H9 (cell line): Measurements from ENCODE around the gene SETBP1. TPM values are rescaled to one million over a fixed set of nuclear protein-coding genes. Genes with fewer than 3 reads are reported as not detected.

Source experiments
- DNase-seq: peaks from one replicate; pipeline ENCODE4 v3.0.0-alpha.2; 2017
- H2AFZ ChIP-seq: one replicate; pipeline ENCODE4 v1.6.1; 2013; ENCODE audit warnings: mild to moderate bottlenecking, low read length, control low read depth, moderate library complexity
- H2AK5ac ChIP-seq: 2 replicates; pipeline ENCODE4 v1.6.1; 2013; ENCODE audit warnings: low read length, control low read depth, mixed read lengths; ENCODE audit not compliant: insufficient read length
- H2BK120ac ChIP-seq: one replicate; pipeline ENCODE4 v1.6.1; 2013; ENCODE audit warnings: low read depth, mild to moderate bottlenecking, low read length, control low read depth, inconsistent platforms; ENCODE audit not compliant: poor library complexity, severe bottlenecking
- H2BK12ac ChIP-seq: 2 replicates; pipeline ENCODE4 v1.6.1; 2013; ENCODE audit warnings: low read length, control low read depth, mixed read lengths, low read depth; ENCODE audit not compliant: insufficient read length
- H2BK15ac ChIP-seq: 2 replicates; pipeline ENCODE4 v1.6.1; 2013; ENCODE audit warnings: low read depth, low read length, control low read depth
- H2BK20ac ChIP-seq: one replicate; pipeline ENCODE4 v1.6.1; 2013; ENCODE audit warnings: low read depth, mild to moderate bottlenecking, low read length, control low read depth, inconsistent platforms; ENCODE audit not compliant: poor library complexity, severe bottlenecking
- H2BK5ac ChIP-seq: 2 replicates; pipeline ENCODE4 v1.6.1; 2013; ENCODE audit warnings: low read length, control low read depth, mixed read lengths; ENCODE audit not compliant: insufficient read length
- H3K14ac ChIP-seq: 2 replicates; pipeline ENCODE4 v1.6.1; 2013; ENCODE audit warnings: low read length, control low read depth; ENCODE audit not compliant: insufficient read depth
- H3K18ac ChIP-seq: 2 replicates; pipeline ENCODE4 v1.6.1; 2013; ENCODE audit warnings: low read depth, mild to moderate bottlenecking, mixed read lengths, low read length, control low read depth; ENCODE audit not compliant: insufficient read length
- H3K23ac ChIP-seq: 2 replicates; pipeline ENCODE4 v1.6.1; 2013; ENCODE audit warnings: low read length, control low read depth, mixed read lengths, low read depth; ENCODE audit not compliant: insufficient read length
- H3K23me2 ChIP-seq: 2 replicates; pipeline ENCODE4 v1.6.1; 2013; ENCODE audit warnings: low read depth, mild to moderate bottlenecking, mixed read lengths, low read length, control low read depth; ENCODE audit not compliant: insufficient read length, poor library complexity, severe bottlenecking
- H3K27ac ChIP-seq: 2 replicates; pipeline ENCODE4 v1.5.1; 2013; ENCODE audit warnings: low read length, control low read depth, mixed read lengths, low read depth; ENCODE audit not compliant: insufficient read length
- H3K27me3 ChIP-seq: 2 replicates; pipeline ENCODE4 v1.6.1; 2013; ENCODE audit warnings: low read length, control low read depth, inconsistent platforms; ENCODE audit not compliant: insufficient read depth
- H3K4ac ChIP-seq: 2 replicates; pipeline ENCODE4 v1.6.1; 2013; ENCODE audit warnings: low read depth, mild to moderate bottlenecking, control low read depth, inconsistent platforms, low read length, moderate library complexity
- H3K4me1 ChIP-seq: 2 replicates; pipeline ENCODE4 v1.6.1; 2013; ENCODE audit warnings: low read length, control low read depth, inconsistent platforms; ENCODE audit not compliant: insufficient read depth
- H3K4me2 ChIP-seq: 2 replicates; pipeline ENCODE4 v1.6.1; 2013; ENCODE audit warnings: low read length, control low read depth, mixed read lengths; ENCODE audit not compliant: insufficient read length, insufficient read depth
- H3K56ac ChIP-seq: 2 replicates; pipeline ENCODE4 v1.6.1; 2013; ENCODE audit warnings: low read depth, mild to moderate bottlenecking, mixed read lengths, low read length, control low read depth; ENCODE audit not compliant: insufficient read length
- H3K79me1 ChIP-seq: 2 replicates; pipeline ENCODE4 v1.6.1; 2013; ENCODE audit warnings: low read depth, mild to moderate bottlenecking, moderate library complexity, low read length, control low read depth, inconsistent platforms; ENCODE audit not compliant: insufficient read depth, poor library complexity, severe bottlenecking
- H3K79me2 ChIP-seq: 2 replicates; pipeline ENCODE4 v1.6.1; 2013; ENCODE audit warnings: low read length, control low read depth, inconsistent platforms; ENCODE audit not compliant: insufficient read depth
- H3K9ac ChIP-seq: 2 replicates; pipeline ENCODE4 v1.6.1; 2013; ENCODE audit warnings: low read length, control low read depth, mixed read lengths; ENCODE audit not compliant: insufficient read length; ENCODE audit errors: extremely low read depth
- H3K9me3 ChIP-seq: one replicate; pipeline ENCODE4 v1.6.1; 2013; ENCODE audit warnings: low read depth, low read length, inconsistent platforms; ENCODE audit not compliant: control insufficient read depth
- H3T11ph ChIP-seq: one replicate; pipeline ENCODE4 v1.6.1; 2013; ENCODE audit warnings: mild to moderate bottlenecking, low read length, control low read depth, inconsistent platforms
- H4K20me1 ChIP-seq: one replicate; pipeline ENCODE4 v1.6.1; 2013; ENCODE audit not compliant: control insufficient read depth, insufficient read length, insufficient read depth
- H4K5ac ChIP-seq: 2 replicates; pipeline ENCODE4 v1.6.1; 2013; ENCODE audit warnings: low read depth, mild to moderate bottlenecking, mixed read lengths, low read length, control low read depth; ENCODE audit not compliant: insufficient read length
- H4K8ac ChIP-seq: replicated peaks from 2 replicates; pipeline ENCODE4 v1.6.1; 2013; ENCODE audit warnings: low read length, control low read depth, mixed read lengths, low read depth; ENCODE audit not compliant: insufficient read length
- H4K91ac ChIP-seq: 2 replicates; pipeline ENCODE4 v1.6.1; 2013; ENCODE audit warnings: low read depth, mild to moderate bottlenecking, moderate library complexity, mixed read lengths, low read length, control low read depth; ENCODE audit not compliant: insufficient read length
- H3K27ac Mint-ChIP-seq, 3 experiments: 2 replicates in 2 of 3; 3 replicates in 1 of 3; pipeline ENCODE4 v1.8.0; 2020 to 2021; ENCODE audit warnings: mixed read lengths in 3 of 3, mild to moderate bottlenecking in 1 of 3, moderate library complexity in 1 of 3
- H3K27me3 Mint-ChIP-seq: 2 replicates; pipeline ENCODE4 v1.8.0; 2021; ENCODE audit warnings: low read depth, mild to moderate bottlenecking, moderate library complexity, mixed read lengths
- H3K36me3 Mint-ChIP-seq, 3 experiments: 2 replicates in 2 of 3; 3 replicates in 1 of 3; pipeline ENCODE4 v1.8.0; 2020 to 2021; ENCODE audit warnings: low read depth in 3 of 3, mixed read lengths in 3 of 3; ENCODE audit not compliant: insufficient read depth in 1 of 3
- H3K4me1 Mint-ChIP-seq, 2 experiments: 2 replicates each; pipeline ENCODE4 v1.8.0; 2020; ENCODE audit warnings: mixed read lengths in 2 of 2
- H3K4me3 Mint-ChIP-seq, 2 experiments: 2 replicates in 1 of 2; 3 replicates in 1 of 2; pipeline ENCODE4 v1.8.0; 2020 to 2021; ENCODE audit warnings: mild to moderate bottlenecking in 2 of 2, mixed read lengths in 2 of 2, moderate library complexity in 1 of 2
- H3K9me3 Mint-ChIP-seq, 2 experiments: 2 replicates in 1 of 2; 3 replicates in 1 of 2; pipeline ENCODE4 v1.8.0; 2020; ENCODE audit warnings: mild to moderate bottlenecking in 2 of 2, mixed read lengths in 2 of 2, moderate library complexity in 1 of 2
- CTCF ChIP-seq: fragments of 200-600 bp; sonication (generic); conservative IDR thresholded peaks from 3 replicates; pipeline ENCODE4 v1.8.0; 2021; ENCODE audit warnings: antibody characterized with exemption, mild to moderate bottlenecking
- WGBS: extraction: QIAGEN DNeasy Blood & Tissue Kit; methylation state at CpG from one replicate; pipeline ENCODE4 v1.1.7; 2013; ENCODE audit warnings: missing lambda C conversion rate, low lambda C conversion rate, mixed read lengths; ENCODE audit not compliant: insufficient read length; ENCODE audit errors: extremely low coverage; 5-methylcytosine and 5-hydroxymethylcytosine counted together
- total RNA-seq: library from RNA; stranded (reverse); gene quantifications from 2 replicates; pipeline ENCODE4 v1.2.1, GENCODE V29; 2021

SETBP1 gene
- total RNA-seq, 1 experiment from 2014 or later = 4.6 TPM

- no peak overlapping the region for H3K14ac ChIP-seq
- H3K79me2 ChIP-seq = no peaks in the 10 kb centered on the region
- no peak overlapping the region for H3K56ac ChIP-seq
- H2AK5ac ChIP-seq = no peak overlapping the region
- H3K9me3 Mint-ChIP-seq = no peaks in the 10 kb centered on the region
- no peak overlapping the region for H4K91ac ChIP-seq
- no peaks in the 10 kb centered on the region for H3K9me3 ChIP-seq
- no peak overlapping the region for H3K27ac ChIP-seq
- no peak for DNase-seq
- H2BK5ac ChIP-seq = no peak overlapping the region
- no peaks in the 10 kb centered on the region for H3K4me1 ChIP-seq
- no peak overlapping the region for H3K18ac ChIP-seq
- H2BK15ac ChIP-seq = no peak overlapping the region
- H2BK12ac ChIP-seq = no peak overlapping the region
- no peaks in the 10 kb centered on the region for H3K27me3 ChIP-seq
- no peak overlapping the region for H3K9ac ChIP-seq
- no peak overlapping the region for H4K8ac ChIP-seq
- no peaks in the 10 kb centered on the region for H3K79me1 ChIP-seq
- H4K5ac ChIP-seq = no peak overlapping the region
- H3K27ac Mint-ChIP-seq = no peak overlapping the region
- H3K23me2 ChIP-seq = no peaks in the 10 kb centered on the region
- peaks cover 8 to 10% of the 10 kb centered on the region in 2 experiments for H3K4me1 Mint-ChIP-seq
- no peaks in the 10 kb centered on the region for H4K20me1 ChIP-seq
- H3K4me3 Mint-ChIP-seq = no peak overlapping the region
- no peak overlapping the region for H2BK20ac ChIP-seq
- no peak overlapping the region for H3K23ac ChIP-seq
- no peak overlapping the region for H3T11ph ChIP-seq
- no peaks in the 10 kb centered on the region for H3K36me3 Mint-ChIP-seq
- no peak overlapping the region for H3K4me2 ChIP-seq
- WGBS = no CpG with 5 or more reads among the region's 4 CpGs
- H3K27me3 Mint-ChIP-seq = no peaks in the 10 kb centered on the region
- no peak overlapping the region for H2BK120ac ChIP-seq
- TF ChIP-seq CTCF = no peak
- no peak overlapping the region for H3K4ac ChIP-seq
- H2AFZ ChIP-seq = no peak overlapping the region
Measured at GRCh38 chr18:44920441-44920840, 239.8 kb downstream of the SETBP1 start.
